ENCODE results near the gene SEMA4D. TPM values are rescaled to one million over a fixed set of nuclear protein-coding genes. Genes with fewer than 3 reads are reported as not detected.
A peak's percentile ranks its signal among the peaks of the same experiment; 100 is the strongest.
"Not testable (repeated sequence)": the region's sequence is repeated elsewhere in the genome, so short reads cannot be mapped to it uniquely, and the experiment has no call there.

The SEMA4D gene
- total and polyA plus RNA-seq, 8 donors, result 20.0 to 71.9 (median 25.6) TPM

DNA sequence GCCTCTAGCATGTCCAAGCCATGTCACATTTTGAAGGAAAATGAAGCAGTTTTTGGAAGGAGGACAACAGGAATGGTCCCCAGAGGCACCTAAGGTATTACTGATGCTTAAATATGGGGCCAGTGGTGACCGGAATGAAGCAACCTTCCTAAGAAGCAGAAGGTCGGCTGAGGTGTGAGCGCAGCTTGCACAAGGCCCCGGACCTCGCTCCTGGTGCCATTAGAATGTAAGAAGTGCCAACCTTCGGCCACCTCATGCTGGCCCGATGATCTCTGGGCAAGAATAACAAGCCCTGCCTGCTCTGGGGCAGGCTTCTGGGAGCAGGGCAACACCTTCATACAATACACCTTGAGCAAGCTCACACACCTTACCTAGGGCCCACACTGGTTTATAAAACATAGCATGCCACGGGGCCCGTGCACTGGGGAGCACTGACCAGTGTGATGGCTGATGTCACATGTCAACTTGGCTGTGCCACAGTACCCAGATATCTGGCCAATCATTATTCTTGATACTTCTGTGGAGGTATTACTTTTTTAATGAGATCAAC is 21.9 kb downstream of the SEMA4D start:
- DNase-seq, result no peak
- ATAC-seq, result no peak
- H3K27me3 ChIP-seq, result no peaks in the 10 kb centered on the region
- TF ChIP-seq, protein P1, sequence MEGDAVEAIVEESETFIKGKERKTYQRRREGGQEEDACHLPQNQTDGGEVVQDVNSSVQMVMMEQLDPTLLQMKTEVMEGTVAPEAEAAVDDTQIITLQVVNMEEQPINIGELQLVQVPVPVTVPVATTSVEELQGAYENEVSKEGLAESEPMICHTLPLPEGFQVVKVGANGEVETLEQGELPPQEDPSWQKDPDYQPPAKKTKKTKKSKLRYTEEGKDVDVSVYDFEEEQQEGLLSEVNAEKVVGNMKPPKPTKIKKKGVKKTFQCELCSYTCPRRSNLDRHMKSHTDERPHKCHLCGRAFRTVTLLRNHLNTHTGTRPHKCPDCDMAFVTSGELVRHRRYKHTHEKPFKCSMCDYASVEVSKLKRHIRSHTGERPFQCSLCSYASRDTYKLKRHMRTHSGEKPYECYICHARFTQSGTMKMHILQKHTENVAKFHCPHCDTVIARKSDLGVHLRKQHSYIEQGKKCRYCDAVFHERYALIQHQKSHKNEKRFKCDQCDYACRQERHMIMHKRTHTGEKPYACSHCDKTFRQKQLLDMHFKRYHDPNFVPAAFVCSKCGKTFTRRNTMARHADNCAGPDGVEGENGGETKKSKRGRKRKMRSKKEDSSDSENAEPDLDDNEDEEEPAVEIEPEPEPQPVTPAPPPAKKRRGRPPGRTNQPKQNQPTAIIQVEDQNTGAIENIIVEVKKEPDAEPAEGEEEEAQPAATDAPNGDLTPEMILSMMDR (IDR thresholded peaks at IDR 0.05), result no peak
- H3K36me3 ChIP-seq, result peaks cover 0 to 6% of the 10 kb centered on the region in 2 donors
- intact Hi-C loops (cut with DNase I), result no loop called here
- peaks cover 5 to 43% of the 10 kb centered on the region in 2 donors for H3K4me1 ChIP-seq
- H3K4me3 ChIP-seq, result no peak overlapping the region
- no peaks in the 10 kb centered on the region for H3K9me3 ChIP-seq
- H3K27ac ChIP-seq, result no peak overlapping the region

DNA sequence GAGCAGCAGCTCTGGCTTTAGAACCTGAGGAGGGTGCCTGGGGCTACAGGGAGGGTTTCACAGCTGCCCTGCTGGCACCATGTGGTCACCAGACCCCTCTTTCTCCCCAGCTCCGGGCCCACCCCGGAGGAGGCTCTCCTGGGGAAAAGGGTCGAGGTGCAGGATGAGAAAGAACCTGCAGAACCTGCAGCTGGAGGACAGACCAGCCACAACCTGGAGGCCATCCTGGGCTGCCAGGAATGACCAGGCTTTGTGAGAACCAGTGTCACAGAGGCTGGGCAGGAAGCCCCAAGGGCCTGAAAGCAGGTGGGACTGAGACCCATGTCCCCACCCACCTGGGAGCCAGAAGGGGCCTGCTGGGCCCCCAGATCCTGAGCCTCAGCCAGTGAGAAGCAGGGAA is 23.0 kb downstream of the SEMA4D start:
- intact Hi-C loops (cut with DNase I), result no loop called here
- no peak overlapping the region for H3K27ac ChIP-seq
- TF ChIP-seq, protein P1 (IDR thresholded peaks at IDR 0.05), result no peak
- peaks cover 5 to 47% of the 10 kb centered on the region in 2 donors for H3K4me1 ChIP-seq
- no peak for ATAC-seq
- no peaks in the 10 kb centered on the region for H3K9me3 ChIP-seq
- no peaks in the 10 kb centered on the region for H3K27me3 ChIP-seq
- H3K4me3 ChIP-seq, result no peak overlapping the region
- DNase-seq, result no peak
- H3K36me3 ChIP-seq, result peaks cover 0 to 6% of the 10 kb centered on the region in 2 donors

DNA sequence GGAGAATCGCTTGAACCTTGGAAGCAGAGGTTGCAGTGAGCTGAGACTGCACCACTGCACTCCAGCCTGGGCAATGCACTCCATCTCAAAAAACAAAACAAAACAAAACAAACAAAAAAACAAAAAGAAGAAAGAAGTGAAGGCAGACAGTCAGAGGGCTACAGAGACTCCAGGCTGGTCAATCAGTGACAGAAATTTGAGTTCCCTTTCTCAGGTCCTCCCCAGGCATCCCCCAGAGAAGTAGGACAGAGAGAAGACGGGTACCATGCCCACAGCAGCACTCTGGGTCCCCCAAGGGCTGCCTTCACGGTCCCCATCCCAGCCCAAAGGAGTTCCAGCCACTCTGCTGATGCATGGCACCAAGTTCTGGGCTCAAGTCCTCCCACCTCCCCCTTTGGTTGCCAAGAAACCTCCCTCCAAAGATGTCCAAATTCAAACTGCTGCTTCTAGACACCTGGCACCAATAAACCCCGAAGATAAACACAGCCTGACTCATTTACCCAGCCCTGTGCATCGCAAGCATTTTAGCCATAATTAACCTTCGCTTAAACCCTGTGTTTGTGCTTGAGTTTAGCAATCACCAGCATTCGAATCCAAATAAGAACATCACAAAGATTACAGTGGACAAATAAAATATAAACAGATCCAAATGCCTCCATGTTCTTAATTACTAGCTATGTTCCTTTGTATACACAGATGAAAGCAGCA is 24.0 kb downstream of the SEMA4D start:
- H3K36me3 ChIP-seq, result peaks cover 0 to under 1% of the 10 kb centered on the region in 2 donors
- intact Hi-C loops (cut with DNase I), result no loop called here
- peak in 1 of 4 donors; percentile 65 for DNase-seq
- H3K4me1 ChIP-seq, result peaks cover 5 to 53% of the 10 kb centered on the region in 2 donors
- no peaks in the 10 kb centered on the region for H3K27me3 ChIP-seq
- no peaks in the 10 kb centered on the region for H3K9me3 ChIP-seq
- no peak overlapping the region for H3K27ac ChIP-seq
- no peak overlapping the region for H3K4me3 ChIP-seq
- TF ChIP-seq, protein P1 (IDR thresholded peaks at IDR 0.05), result no peak
- no peak for ATAC-seq

DNA sequence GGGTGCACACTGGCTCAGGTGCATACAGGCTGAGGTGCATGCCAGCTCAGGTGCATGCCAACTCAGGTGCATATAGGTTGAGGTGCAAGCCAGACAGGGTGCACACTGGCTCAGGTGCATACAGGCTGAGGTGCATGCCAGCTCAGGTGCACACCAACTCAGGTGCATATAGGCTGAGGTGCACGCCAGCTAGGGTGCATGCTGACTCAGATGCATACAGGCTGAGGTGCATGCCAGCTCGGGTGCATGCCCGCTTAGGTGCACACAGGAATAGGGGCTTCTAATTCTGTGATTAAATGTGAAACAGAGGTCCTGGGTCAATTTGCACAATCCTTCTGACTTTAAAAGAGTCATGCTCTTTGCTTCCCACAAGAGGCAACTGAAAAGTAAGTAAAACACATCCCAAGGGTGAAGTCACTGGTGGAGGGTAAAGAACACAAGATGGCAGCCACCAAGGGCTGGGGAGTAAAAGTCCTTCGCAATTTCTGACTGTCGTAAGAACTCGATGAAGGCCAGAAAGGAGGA is 26.1 kb downstream of the SEMA4D start:
- intact Hi-C loops (cut with DNase I); H3K9me3 ChIP-seq; H3K4me3 ChIP-seq; ATAC-seq; DNase-seq; H3K27me3 ChIP-seq; H3K27ac ChIP-seq; H3K36me3 ChIP-seq: not testable (repeated sequence)
- peaks cover 0 to 48% of the 10 kb centered on the region in 2 donors for H3K4me1 ChIP-seq

DNA sequence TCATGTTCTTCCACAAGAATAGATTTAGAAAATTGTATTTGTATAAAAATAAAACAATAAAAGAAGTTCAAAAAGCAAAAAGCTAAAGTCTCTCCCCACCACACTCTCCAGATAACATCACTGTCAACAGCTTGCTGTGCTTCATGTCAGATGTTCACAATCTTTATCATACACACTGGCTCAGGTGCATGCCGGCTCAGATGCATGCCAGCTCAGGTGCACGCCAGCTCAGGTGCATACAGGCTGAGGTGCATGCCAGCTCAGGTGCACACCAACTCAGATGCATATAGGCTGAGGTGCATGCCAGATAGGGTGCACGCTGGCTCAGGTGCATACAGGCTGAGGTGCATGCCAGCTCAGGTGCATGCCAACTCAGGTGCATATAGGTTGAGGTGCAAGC is 26.5 kb downstream of the SEMA4D start:
- DNase-seq (no peak), ATAC-seq (no peak)
- no peaks in the 10 kb centered on the region for H3K27me3 ChIP-seq
- H3K4me1 ChIP-seq, result peaks cover 0 to 48% of the 10 kb centered on the region in 2 donors
- no peak overlapping the region for H3K27ac ChIP-seq
- no peaks in the 10 kb centered on the region for H3K36me3 ChIP-seq
- H3K4me3 ChIP-seq, result no peak overlapping the region
- intact Hi-C loops (cut with DNase I), result no loop called here
- no peaks in the 10 kb centered on the region for H3K9me3 ChIP-seq
- TF ChIP-seq, protein P1 (IDR thresholded peaks at IDR 0.05), result no peak
